Hepatocyte (in vitro differentiated cells): ENCODE data around the gene CLTCL1. TPM values are rescaled to one million over a fixed set of nuclear protein-coding genes. Genes with fewer than 3 reads are reported as not detected.
"Not testable (repeated sequence)": the region's sequence is repeated elsewhere in the genome, so short reads cannot be mapped to it uniquely, and the experiment has no call there.

Experiments
- DNase-seq: peaks from one replicate; pipeline ENCODE4 v3.0.0-alpha.2; 2016; ENCODE audit warnings: low spot score
- H2AFZ ChIP-seq: fragments of 200-600 bp; sonication (generic); 2 replicates; pipeline ENCODE4 v1.6.0; 2016; ENCODE audit warnings: antibody characterized with exemption, mild to moderate bottlenecking
- H3K27ac ChIP-seq: fragments of 200-600 bp; sonication (generic); 2 replicates; pipeline ENCODE4 v1.5.1; 2016; ENCODE audit warnings: mild to moderate bottlenecking
- H3K27me3 ChIP-seq: fragments of 200-600 bp; sonication (generic); 2 replicates; pipeline ENCODE4 v1.6.1; 2016
- H3K36me3 ChIP-seq: fragments of 200-600 bp; sonication (generic); replicated peaks from 2 replicates; pipeline ENCODE4 v1.5.1; 2016; ENCODE audit warnings: low read depth; ENCODE audit not compliant: insufficient read depth
- H3K4me1 ChIP-seq: fragments of 200-600 bp; sonication (generic); 2 replicates; pipeline ENCODE4 v1.5.1; 2016; ENCODE audit warnings: mild to moderate bottlenecking, moderate library complexity; ENCODE audit not compliant: insufficient read depth
- H3K4me2 ChIP-seq: fragments of 200-600 bp; sonication (generic); 2 replicates; pipeline ENCODE4 v1.6.0; 2016
- H3K4me3 ChIP-seq: fragments of 200-600 bp; sonication (generic); 2 replicates; pipeline ENCODE4 v1.5.1; 2016; ENCODE audit warnings: mild to moderate bottlenecking
- H3K79me2 ChIP-seq: fragments of 200-600 bp; sonication (generic); 2 replicates; pipeline ENCODE4 v1.6.0; 2017; ENCODE audit warnings: mild to moderate bottlenecking
- H3K9me2 ChIP-seq: fragments of 200-600 bp; sonication (generic); replicated peaks from 2 replicates; pipeline ENCODE4 v1.6.0; 2017; ENCODE audit warnings: mild to moderate bottlenecking; ENCODE audit not compliant: insufficient read depth
- H3K9me3 ChIP-seq: fragments of 200-600 bp; sonication (generic); 2 replicates; pipeline ENCODE4 v1.5.1; 2016; ENCODE audit warnings: low read depth, mild to moderate bottlenecking
- H4K20me1 ChIP-seq: fragments of 200-600 bp; sonication (generic); 2 replicates; pipeline ENCODE4 v1.6.0; 2016; ENCODE audit warnings: mild to moderate bottlenecking; ENCODE audit not compliant: insufficient read depth, poor library complexity, severe bottlenecking
- CTCF ChIP-seq: fragments of 200-600 bp; sonication (generic); IDR thresholded peaks from 2 replicates; pipeline ENCODE4 v1.5.1; 2016; ENCODE audit warnings: antibody characterized with exemption, mild to moderate bottlenecking; ENCODE audit not compliant: poor library complexity
- EZH2 ChIP-seq: fragments of 200-600 bp; sonication (generic); IDR thresholded peaks from 2 replicates; pipeline ENCODE4 v1.6.1; 2016; ENCODE audit warnings: antibody characterized with exemption, mild to moderate bottlenecking, borderline replicate concordance
- EZH2phosphoT487 ChIP-seq: fragments of 200-600 bp; sonication (generic); IDR thresholded peaks from one replicate; pipeline ENCODE4 v1.6.1; 2018; ENCODE audit warnings: antibody characterized with exemption, mild to moderate bottlenecking, low read depth, moderate library complexity; ENCODE audit not compliant: unreplicated experiment, severe bottlenecking
- WGBS: methylation state at CpG from one replicate; pipeline ENCODE4 v1.1.6; 2016; ENCODE audit warnings: low lambda C conversion rate; ENCODE audit errors: missing lambda C conversion rate; 5-methylcytosine and 5-hydroxymethylcytosine counted together
- polyA plus RNA-seq: library from polyadenylated mRNA; unstranded; fragments of >200 nt; fragmentation: Nextera tagmentation; extraction: Ambion mirVana; gene quantifications from 2 replicates; pipeline ENCODE4 v1.2.1, GENCODE V29; 2016
- total RNA-seq: library from RNA; depleted of rRNA; stranded (reverse); fragments of >200 nt; gene quantifications from 2 replicates; pipeline ENCODE4 v1.2.3, GENCODE V29; 2014

CLTCL1 gene
- total and polyA plus RNA-seq, 2 experiments from 2014 or later: 2.2 to 3.7 TPM

GRCh38 chr22:19203834-19204233 lies 87.7 kb downstream of the CLTCL1 start:
- H3K79me2 ChIP-seq: no peaks in the 10 kb centered on the region
- H3K4me1 ChIP-seq: no peaks in the 10 kb centered on the region
- no peaks in the 10 kb centered on the region for H3K36me3 ChIP-seq
- H3K9me2 ChIP-seq: no peaks in the 10 kb centered on the region
- H3K4me2 ChIP-seq: no peak overlapping the region
- H3K4me3 ChIP-seq: no peak overlapping the region
- no peaks in the 10 kb centered on the region for H3K9me3 ChIP-seq
- TF ChIP-seq CTCF (no peak), EZH2 (no peak), EZH2phosphoT487 (no peak)
- H2AFZ ChIP-seq: no peak overlapping the region
- DNase-seq: no peak
- H4K20me1 ChIP-seq: no peaks in the 10 kb centered on the region
- no peak overlapping the region for H3K27ac ChIP-seq
- whole genome bisulfite sequencing: 90% methylated on average over 8 of the region's 8 CpGs
- no peaks in the 10 kb centered on the region for H3K27me3 ChIP-seq

- 93% methylated on average over 3 of the region's 3 CpGs for WGBS
- H3K4me3 ChIP-seq, H4K20me1 ChIP-seq, H3K27me3 ChIP-seq, H3K79me2 ChIP-seq, H2AFZ ChIP-seq, H3K9me3 ChIP-seq, H3K27ac ChIP-seq, H3K4me1 ChIP-seq, H3K9me2 ChIP-seq, DNase-seq, H3K36me3 ChIP-seq, H3K4me2 ChIP-seq: not testable (repeated sequence)
Observed at GRCh38 chr22:19202799-19203186, 88.7 kb downstream of the CLTCL1 start.

- Histone ChIP-seq H3K9me2 (no peaks in the 10 kb centered on the region), H3K9me3 (no peaks in the 10 kb centered on the region), H4K20me1 (no peaks in the 10 kb centered on the region), H3K4me3 (no peak overlapping the region), H3K27me3 (no peaks in the 10 kb centered on the region), H2AFZ (no peak overlapping the region), H3K4me2 (no peak overlapping the region), H3K36me3 (no peaks in the 10 kb centered on the region), H3K79me2 (no peaks in the 10 kb centered on the region), H3K4me1 (no peaks in the 10 kb centered on the region), H3K27ac (no peak overlapping the region)
- TF ChIP-seq CTCF (no peak), EZH2 (no peak), EZH2phosphoT487 (no peak)
- WGBS: 95% methylated on average over 9 of the region's 18 CpGs
- peak; percentile 45 for DNase-seq
Observed at GRCh38 chr22:19201869-19202798, 89.4 kb downstream of the CLTCL1 start.

GRCh38 chr22:19201130-19201868 lies 90.2 kb downstream of the CLTCL1 start:
- no peaks in the 10 kb centered on the region for H3K9me3 ChIP-seq
- TF ChIP-seq EZH2 (no peak), EZH2phosphoT487 (no peak), CTCF (no peak)
- no peaks in the 10 kb centered on the region for H3K9me2 ChIP-seq
- WGBS: 97% methylated on average over 23 of the region's 23 CpGs
- no peak overlapping the region for H2AFZ ChIP-seq
- DNase-seq: no peak
- H4K20me1 ChIP-seq: no peaks in the 10 kb centered on the region
- no peaks in the 10 kb centered on the region for H3K79me2 ChIP-seq
- no peaks in the 10 kb centered on the region for H3K27me3 ChIP-seq
- no peak overlapping the region for H3K27ac ChIP-seq
- no peak overlapping the region for H3K4me2 ChIP-seq
- H3K4me3 ChIP-seq: no peak overlapping the region
- H3K36me3 ChIP-seq: no peaks in the 10 kb centered on the region
- H3K4me1 ChIP-seq: no peaks in the 10 kb centered on the region
